Epithelial cell of prostate (primary cell): ENCODE measurements around the gene CPNE5.

Source experiments
- DNase-seq: peaks from one replicate; pipeline ENCODE4 v3.0.0-alpha.2; 2011; ENCODE audit warnings: low read depth, low spot score
- H3K27ac ChIP-seq: fragments of 450-650 bp; 2 replicates; pipeline ENCODE4 v1.5.1; 2017; ENCODE audit warnings: mild to moderate bottlenecking

CPNE5 gene

DNA sequence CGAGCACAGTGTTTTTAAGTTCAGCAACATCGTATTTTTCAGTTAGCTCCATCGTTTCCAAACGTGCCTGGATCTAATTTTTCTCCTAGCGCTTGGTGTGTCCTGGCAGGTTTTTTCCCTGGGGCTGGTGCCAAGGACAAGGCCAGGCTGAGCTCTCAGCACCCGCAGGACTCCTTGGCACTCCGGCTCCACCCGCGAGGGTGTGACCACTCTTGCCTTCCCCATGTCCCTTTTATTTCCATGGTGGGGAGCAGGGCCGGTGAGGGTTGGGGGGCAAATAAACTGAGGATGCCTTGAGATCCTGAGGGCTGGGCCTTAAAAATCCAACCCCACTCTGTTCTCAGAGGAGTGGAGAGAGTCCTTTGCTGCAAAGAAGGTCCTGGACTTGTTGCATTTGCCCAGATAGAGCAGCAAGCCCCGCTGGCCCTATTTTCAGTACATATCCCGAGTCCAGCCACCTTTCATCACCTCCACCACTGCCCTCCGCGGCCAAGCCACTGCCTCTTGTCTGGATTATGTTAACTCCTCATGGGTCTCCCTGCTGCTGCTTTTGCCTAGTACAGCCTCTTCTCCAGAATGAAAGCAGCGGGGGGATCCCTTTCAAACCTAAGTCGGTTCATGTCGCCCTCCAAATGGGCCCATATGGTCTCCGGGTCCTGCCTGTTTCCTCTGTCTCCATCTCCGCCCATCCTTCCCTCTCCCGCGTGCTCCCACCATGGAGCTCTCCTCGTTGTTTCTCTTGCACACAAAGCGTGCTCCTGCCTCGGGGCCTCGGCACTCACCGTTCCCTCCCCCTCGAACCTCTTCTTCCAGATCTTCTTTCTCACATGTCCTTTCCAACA is 146.2 kb downstream of the CPNE5 start:
- DNase-seq, result no peak
- H3K27ac ChIP-seq, result no peak overlapping the region

DNA sequence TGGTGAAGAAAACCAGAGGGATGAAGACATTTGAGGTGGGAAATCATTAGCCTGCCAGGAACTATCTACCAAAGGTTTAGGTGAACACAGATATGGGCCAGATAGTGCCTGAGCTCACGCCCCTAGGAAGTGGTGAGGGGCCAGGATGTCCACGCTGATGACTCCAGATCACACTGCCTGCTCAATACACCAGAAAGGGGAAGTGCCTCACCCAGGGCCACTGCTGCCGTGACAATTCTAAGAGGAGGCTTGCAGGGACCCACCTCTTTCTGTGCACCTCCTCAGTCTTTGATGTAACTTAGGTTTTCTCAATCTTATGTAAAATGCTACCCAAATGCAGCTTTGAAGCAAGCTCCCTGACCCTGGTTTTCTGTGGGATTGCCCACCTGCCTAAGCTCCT is 147.0 kb downstream of the CPNE5 start:
- DNase-seq, result no peak
- no peak overlapping the region for H3K27ac ChIP-seq

GRCh38 chr6:36691612-36692011 is 147.6 kb downstream of the CPNE5 start:
- DNase-seq, result no peak
- H3K27ac ChIP-seq, result no peak overlapping the region

- no peak for DNase-seq
- no peak overlapping the region for H3K27ac ChIP-seq
Observed at GRCh38 chr6:36691011-36691410, 148.2 kb downstream of the CPNE5 start.
